Epithelial cell of esophagus (primary cell): ENCODE measurements around the gene SLMAP.

Experiments used
- DNase-seq: peaks from one replicate; pipeline ENCODE4 v3.0.0; 2010; ENCODE audit warnings: low read depth
- H3K4me3 ChIP-seq: 2 replicates; pipeline ENCODE4 v1.5.1; 2011; ENCODE audit warnings: mild to moderate bottlenecking, low read length, control low read depth
- TF ChIP-seq, protein P1 (sequence below): IDR thresholded peaks from 2 replicates; pipeline ENCODE4 v1.5.1; 2011; ENCODE audit warnings: low read depth, mild to moderate bottlenecking, low read length, control low read depth, inconsistent platforms; ENCODE audit not compliant: insufficient read depth; ENCODE audit errors: missing control alignments

Gene SLMAP

GRCh38 chr3:57956119-57956832, 200.2 kb downstream of the SLMAP start:
- H3K4me3 ChIP-seq: no peak overlapping the region
- peak; percentile 96 for DNase-seq
- TF ChIP-seq, protein P1, sequence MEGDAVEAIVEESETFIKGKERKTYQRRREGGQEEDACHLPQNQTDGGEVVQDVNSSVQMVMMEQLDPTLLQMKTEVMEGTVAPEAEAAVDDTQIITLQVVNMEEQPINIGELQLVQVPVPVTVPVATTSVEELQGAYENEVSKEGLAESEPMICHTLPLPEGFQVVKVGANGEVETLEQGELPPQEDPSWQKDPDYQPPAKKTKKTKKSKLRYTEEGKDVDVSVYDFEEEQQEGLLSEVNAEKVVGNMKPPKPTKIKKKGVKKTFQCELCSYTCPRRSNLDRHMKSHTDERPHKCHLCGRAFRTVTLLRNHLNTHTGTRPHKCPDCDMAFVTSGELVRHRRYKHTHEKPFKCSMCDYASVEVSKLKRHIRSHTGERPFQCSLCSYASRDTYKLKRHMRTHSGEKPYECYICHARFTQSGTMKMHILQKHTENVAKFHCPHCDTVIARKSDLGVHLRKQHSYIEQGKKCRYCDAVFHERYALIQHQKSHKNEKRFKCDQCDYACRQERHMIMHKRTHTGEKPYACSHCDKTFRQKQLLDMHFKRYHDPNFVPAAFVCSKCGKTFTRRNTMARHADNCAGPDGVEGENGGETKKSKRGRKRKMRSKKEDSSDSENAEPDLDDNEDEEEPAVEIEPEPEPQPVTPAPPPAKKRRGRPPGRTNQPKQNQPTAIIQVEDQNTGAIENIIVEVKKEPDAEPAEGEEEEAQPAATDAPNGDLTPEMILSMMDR: no peak

DNA sequence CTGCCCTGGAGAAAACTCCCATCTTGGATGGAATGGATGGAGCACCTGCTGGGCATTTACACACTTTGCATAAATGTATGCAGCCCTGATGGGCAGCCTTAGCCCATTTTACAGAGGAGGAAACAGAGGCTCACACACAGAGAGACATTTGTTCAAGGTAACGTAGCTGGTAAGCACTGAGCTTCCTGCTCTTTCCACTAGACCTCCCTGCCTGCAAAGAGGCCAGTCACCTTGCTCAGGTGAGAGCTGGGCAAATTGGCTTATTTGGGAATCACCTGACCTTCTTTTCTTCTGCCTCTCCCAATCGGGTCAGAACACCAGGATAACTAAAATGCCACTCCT, 200.7 kb downstream of the SLMAP start:
- H3K4me3 ChIP-seq: no peak overlapping the region
- TF ChIP-seq, protein P1: no peak
- DNase-seq: peak; percentile 25

- TF ChIP-seq, protein P1: no peak
- DNase-seq: no peak
- no peak overlapping the region for H3K4me3 ChIP-seq
Observed at GRCh38 chr3:57957824-57958223, 201.7 kb downstream of the SLMAP start.

- DNase-seq: no peak
- no peak overlapping the region for H3K4me3 ChIP-seq
- TF ChIP-seq, protein P1: no peak
Observed at GRCh38 chr3:57958642-57959422, 202.7 kb downstream of the SLMAP start.

- DNase-seq: peak; percentile 93
- no peak overlapping the region for H3K4me3 ChIP-seq
- TF ChIP-seq, protein P1: no peak
Observed at GRCh38 chr3:57959423-57960173, 203.5 kb downstream of the SLMAP start.

DNA sequence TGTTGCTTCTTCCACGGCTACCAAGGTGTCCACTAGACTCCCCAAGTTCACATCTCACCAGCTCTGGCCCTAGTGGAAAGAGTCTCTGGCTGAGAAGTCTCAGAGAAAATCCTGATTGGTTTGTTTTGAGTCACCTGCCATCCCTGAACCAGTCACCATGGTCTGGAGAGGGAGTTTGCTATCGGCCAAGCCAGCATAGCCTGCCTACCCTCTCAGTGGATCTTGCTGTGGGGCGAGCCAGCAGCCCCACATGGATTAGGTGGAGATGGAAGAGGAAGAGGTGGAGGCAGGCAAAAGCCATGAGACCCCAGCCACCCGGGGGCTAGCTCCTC, 204.0 kb downstream of the SLMAP start:
- DNase-seq: no peak
- TF ChIP-seq, protein P1: no peak
- no peak overlapping the region for H3K4me3 ChIP-seq
